IMR-90 (cell line): Measurements from ENCODE around the gene PIP4K2B. TPM values are rescaled to one million over a fixed set of nuclear protein-coding genes. Genes with fewer than 3 reads are reported as not detected.

Experiments used
- ATAC-seq: fragments of 200-7000 bp; cut with Tn5 transposase; 2 replicates; pipeline ENCODE4 v1.9.1; 2020; ENCODE audit warnings: low read depth, mild to moderate bottlenecking, moderate library complexity
- BruUV-seq: library from RNA; stranded (reverse); fragments of 400-500 nt; replicated peaks from 2 replicates; lab custom pipeline; 2021; lab: Mats Ljungman, UMichigan
- CTCF ChIA-PET: fragments of 300-600 bp; formaldehyde crosslinking; extraction: SDS; loops from one replicate; lab custom pipeline; 2021; ENCODE audit warnings: antibody characterized with exemption; lab: Yijun Ruan, JAX
- POLR2A ChIA-PET: fragments of 300-600 bp; sonication (Branson Sonifier 250); formaldehyde crosslinking; loops from one replicate; lab custom pipeline; 2022; ENCODE audit warnings: antibody characterized with exemption; ENCODE audit not compliant: unreplicated experiment; lab: Charles Lee
- DNase-seq: peaks from one replicate; pipeline ENCODE4 v3.0.0; 2013
- H2AFZ ChIP-seq: replicated peaks from 2 replicates; pipeline ENCODE3; 2013; ENCODE audit warnings: low read length, mild to moderate bottlenecking; ENCODE audit not compliant: poor library complexity
- H2AK5ac ChIP-seq: 2 replicates; pipeline ENCODE4 v1.6.1; 2013; ENCODE audit warnings: low read depth, low read length, inconsistent platforms
- H2AK9ac ChIP-seq: replicated peaks from 2 replicates; pipeline ENCODE3; 2013; ENCODE audit warnings: mild to moderate bottlenecking, low read depth, low read length, moderate library complexity; ENCODE audit not compliant: poor library complexity
- H2BK120ac ChIP-seq: 2 replicates; pipeline ENCODE4 v1.6.1; 2013; ENCODE audit warnings: low read depth, low read length, inconsistent platforms
- H2BK15ac ChIP-seq: 3 replicates; pipeline ENCODE4 v1.6.1; 2013; ENCODE audit warnings: low read depth, low read length, inconsistent platforms
- H2BK20ac ChIP-seq: 2 replicates; pipeline ENCODE4 v1.6.1; 2013; ENCODE audit warnings: low read depth, mild to moderate bottlenecking, inconsistent platforms, low read length, moderate library complexity
- H2BK5ac ChIP-seq: 2 replicates; pipeline ENCODE4 v1.6.1; 2013; ENCODE audit warnings: mild to moderate bottlenecking, low read depth, low read length, inconsistent platforms; ENCODE audit not compliant: poor library complexity, severe bottlenecking
- H3K14ac ChIP-seq: replicated peaks from 2 replicates; pipeline ENCODE4 v1.6.1; 2013; ENCODE audit warnings: low read depth, low read length, inconsistent platforms
- H3K18ac ChIP-seq: 2 replicates; pipeline ENCODE4 v1.6.1; 2013; ENCODE audit warnings: low read depth, low read length, control low read depth
- H3K23ac ChIP-seq: 2 replicates; pipeline ENCODE4 v1.6.1; 2013; ENCODE audit warnings: low read depth, low read length, inconsistent platforms
- H3K27ac ChIP-seq: 2 replicates; pipeline ENCODE4 v1.5.1; 2013; ENCODE audit warnings: mild to moderate bottlenecking, control low read depth, low read length; ENCODE audit not compliant: insufficient read depth
- H3K27me3 ChIP-seq: 2 replicates; pipeline ENCODE4 v1.6.1; 2013; ENCODE audit warnings: low read length; ENCODE audit not compliant: control insufficient read depth, insufficient read depth
- H3K36me3 ChIP-seq: 2 replicates; pipeline ENCODE4 v1.6.1; 2013; ENCODE audit warnings: low read length, mixed read lengths; ENCODE audit not compliant: control insufficient read depth, insufficient read depth
- H3K4ac ChIP-seq: 2 replicates; pipeline ENCODE4 v1.6.1; 2013; ENCODE audit warnings: low read depth, low read length, inconsistent platforms
- H3K4me1 ChIP-seq: 2 replicates; pipeline ENCODE4 v1.6.1; 2013; ENCODE audit warnings: low read length, mixed read lengths; ENCODE audit not compliant: control insufficient read depth, insufficient read depth
- H3K4me2 ChIP-seq: 2 replicates; pipeline ENCODE4 v1.6.1; 2013; ENCODE audit warnings: low read depth, mild to moderate bottlenecking, control low read depth, low read length, moderate library complexity
- H3K4me3 ChIP-seq: 2 replicates; pipeline ENCODE4 v1.5.1; 2013; ENCODE audit warnings: low read depth, mild to moderate bottlenecking, control low read depth, low read length, moderate library complexity; ENCODE audit not compliant: insufficient read depth
- H3K56ac ChIP-seq: 2 replicates; pipeline ENCODE4 v1.6.1; 2013; ENCODE audit warnings: low read length, inconsistent platforms; ENCODE audit not compliant: insufficient read depth; ENCODE audit errors: extremely low read depth
- H3K79me1 ChIP-seq, 2 experiments: 2 replicates each; pipeline ENCODE4 v1.6.1; 2013; ENCODE audit warnings: low read length in 2 of 2, inconsistent platforms in 1 of 2, low read depth in 1 of 2
- H3K9ac ChIP-seq: 2 replicates; pipeline ENCODE4 v1.6.1; 2013; ENCODE audit warnings: low read depth, low read length, control low read depth
- H3K9me1 ChIP-seq: 2 replicates; pipeline ENCODE4 v1.6.1; 2013; ENCODE audit warnings: low read length, inconsistent platforms; ENCODE audit not compliant: insufficient read depth
- H3K9me3 ChIP-seq: 2 replicates; pipeline ENCODE4 v1.6.1; 2013; ENCODE audit warnings: low read length; ENCODE audit not compliant: control insufficient read depth, insufficient read depth
- H4K20me1 ChIP-seq: 2 replicates; pipeline ENCODE4 v1.6.1; 2013; ENCODE audit warnings: low read length, inconsistent platforms; ENCODE audit not compliant: insufficient read depth
- H4K5ac ChIP-seq: 2 replicates; pipeline ENCODE4 v1.6.1; 2013; ENCODE audit warnings: mild to moderate bottlenecking, low read depth, low read length, control low read depth
- H4K8ac ChIP-seq, 2 experiments: 2 replicates each; pipeline ENCODE4 v1.6.1; 2013; ENCODE audit warnings: low read depth in 2 of 2, low read length in 2 of 2, control low read depth in 1 of 2, inconsistent platforms in 1 of 2
- H4K91ac ChIP-seq: 2 replicates; pipeline ENCODE4 v1.6.1; 2013; ENCODE audit warnings: low read depth, low read length, inconsistent platforms; ENCODE audit not compliant: insufficient read depth
- BHLHE40 ChIP-seq: fragments of 150-350 bp; IDR thresholded peaks from 2 replicates; pipeline ENCODE4 v1.6.1; 2016; ENCODE audit warnings: mild to moderate bottlenecking, low read depth, low read length
- CEBPB ChIP-seq: IDR thresholded peaks from 2 replicates; pipeline ENCODE4 v1.6.1; 2012; ENCODE audit warnings: low read depth, low read length, improper control_type of control experiment
- CHD1 ChIP-seq: IDR thresholded peaks from 2 replicates; pipeline ENCODE4 v1.6.1; 2012; ENCODE audit warnings: low read depth, low read length, improper control_type of control experiment
- CTCF ChIP-seq: conservative IDR thresholded peaks from 2 replicates; pipeline ENCODE4 v1.5.1; 2012; ENCODE audit warnings: mild to moderate bottlenecking, low read depth, low read length, improper control_type of control experiment
- FOS ChIP-seq: fragments of 150-350 bp; IDR thresholded peaks from 2 replicates; pipeline ENCODE4 v1.6.1; 2016; ENCODE audit warnings: low read depth, low read length
- MAFK ChIP-seq: IDR thresholded peaks from 2 replicates; pipeline ENCODE4 v1.6.1; 2012; ENCODE audit warnings: low read depth, low read length, improper control_type of control experiment
- MAZ ChIP-seq: IDR thresholded peaks from 2 replicates; pipeline ENCODE4 v1.6.1; 2012; ENCODE audit warnings: low read depth, mild to moderate bottlenecking, low read length, improper control_type of control experiment, moderate library complexity, borderline replicate concordance
- MXI1 ChIP-seq: IDR thresholded peaks from 2 replicates; pipeline ENCODE4 v1.6.1; 2012; ENCODE audit warnings: low read depth, mild to moderate bottlenecking, low read length, moderate library complexity, borderline replicate concordance
- NFE2L2 ChIP-seq: fragments of 150-350 bp; IDR thresholded peaks from 2 replicates; pipeline ENCODE4 v1.6.1; 2016; ENCODE audit warnings: low read depth, mild to moderate bottlenecking, low read length
- POLR2A ChIP-seq: IDR thresholded peaks from 2 replicates; pipeline ENCODE4 v1.6.1; 2012; ENCODE audit warnings: mild to moderate bottlenecking, low read depth, low read length
- RAD21 ChIP-seq: IDR thresholded peaks from 2 replicates; pipeline ENCODE4 v1.6.1; 2012; ENCODE audit warnings: low read length, improper control_type of control experiment
- RCOR1 ChIP-seq: IDR thresholded peaks from 2 replicates; pipeline ENCODE4 v1.6.1; 2012; ENCODE audit warnings: mild to moderate bottlenecking, low read length, improper control_type of control experiment; ENCODE audit not compliant: insufficient replicate concordance
- RFX5 ChIP-seq: IDR thresholded peaks from 2 replicates; pipeline ENCODE4 v1.8.0; 2012; ENCODE audit warnings: low read depth, mild to moderate bottlenecking, low read length, moderate library complexity
- SMC3 ChIP-seq: fragments of 150-350 bp; IDR thresholded peaks from 2 replicates; pipeline ENCODE4 v1.6.1; 2016; ENCODE audit warnings: low read depth, mild to moderate bottlenecking, antibody characterized with exemption, low read length, moderate library complexity
- USF2 ChIP-seq: fragments of 150-350 bp; IDR thresholded peaks from 2 replicates; pipeline ENCODE4 v1.6.1; 2017; ENCODE audit warnings: mild to moderate bottlenecking, antibody characterized with exemption, low read length, low read depth
- WGBS, 2 experiments: methylation state at CpG; one replicate each; pipeline versions ENCODE4 v1.1.5 to v1.1.7; 2013; ENCODE audit warnings: missing lambda C conversion rate in 2 of 2; ENCODE audit not compliant: insufficient read length in 1 of 2; ENCODE audit errors: extremely low coverage in 2 of 2; 5-methylcytosine and 5-hydroxymethylcytosine counted together
- dilution Hi-C: fragments of 300-500 bp; cut with HindIII; formaldehyde crosslinking; loops from one replicate; pipeline ENCODE4 v1.14.3; 2018; ENCODE audit warnings: low sequenced_read_pairs; ENCODE audit not compliant: unreplicated experiment
- in situ Hi-C: fragments of 300-500 bp; cut with MboI; formaldehyde crosslinking; loops from 3 replicates; pipeline ENCODE4 v1.14.3; 2019; ENCODE audit warnings: low sequenced_read_pairs, inconsistent platforms, mixed read lengths
- intact Hi-C: fragments of 100-400 bp; cut with micrococcal nuclease; formaldehyde crosslinking; loops from 2 replicates; pipeline ENCODE4 v1.10.0; 2022
- polyA plus RNA-seq, 3 experiments: library from polyadenylated mRNA; depleted of rRNA; stranded (reverse); fragments of >200 nt; gene quantifications; 2 replicates each; pipeline ENCODE4 v1.2.3, GENCODE V29; 2012; ENCODE audit warnings: low replicate concordance in 1 of 3
- total RNA-seq: library from RNA; depleted of rRNA; stranded (reverse); fragments of >200 nt; gene quantifications from 2 replicates; pipeline ENCODE4 v1.2.3, GENCODE V29; 2012
- TF ChIP-seq, protein P1 (sequence below): fragments of 150-350 bp; IDR thresholded peaks from 2 replicates; pipeline ENCODE4 v1.6.1; 2016; ENCODE audit warnings: low read depth, mild to moderate bottlenecking, low read length, moderate library complexity, borderline replicate concordance

Gene PIP4K2B
- total and polyA plus RNA-seq, 2 of the 4 experiments (the other 2 are of a cell fraction): 40.0 to 40.2 TPM

GRCh38 chr17:38728290-38728831 is 71.0 kb downstream of the PIP4K2B start:
- Histone ChIP-seq H2BK120ac (no peak overlapping the region), H2AK9ac (peak overlapping the region; percentile 63), H3K36me3 (peaks cover 21% of the 10 kb centered on the region), H3K9me1 (0 out of 2 replicates have a peak, but pooled peaks cover 11% of the 10 kb centered on the region), H4K8ac (no peak overlapping the region), H4K91ac (no peak overlapping the region), H3K9me3 (no peaks in the 10 kb centered on the region), H3K14ac (no peak overlapping the region), H3K56ac (no peak overlapping the region), H3K23ac (no peak overlapping the region), H2BK20ac (no peak overlapping the region), H3K4ac (no peak overlapping the region), H3K27ac (no peak overlapping the region), H3K9ac (no peak overlapping the region), H3K4me3 (no peak overlapping the region), H3K18ac (no peak overlapping the region), H2AFZ (peak overlapping the region; percentile 56), H3K4me2 (no peak overlapping the region), H2BK15ac (no peak overlapping the region), H3K79me1 (peaks cover 11 to 38% of the 10 kb centered on the region in 2 experiments; a peak in 3 of 4 replicates), H2AK5ac (peak overlapping the region; percentile 46; the same call in 1 of the 2 replicates), H2BK5ac (no peak overlapping the region), H3K27me3 (no peaks in the 10 kb centered on the region), H4K20me1 (peaks cover 13% of the 10 kb centered on the region), H4K5ac (no peak overlapping the region), H3K4me1 (peaks cover 12% of the 10 kb centered on the region)
- CTCF ChIA-PET: interaction anchor here (1.1 kb wide), 1 partner anchor 24 kb away, joined by 3 read pairs; no protein-coding TSS in a partner anchor
- dilution Hi-C loops (no loop called here), in situ Hi-C loops (no loop called here), intact Hi-C loops (no loop called here)
- BruUV-seq: no TSS peak
- DNase-seq (no peak), ATAC-seq (no peak)
- TF ChIP-seq RCOR1: no peak
- TF ChIP-seq FOS: no peak
- no peak for TF ChIP-seq SMC3
- TF ChIP-seq CHD1: no peak
- TF ChIP-seq RAD21: no peak
- no peak for TF ChIP-seq MXI1
- TF ChIP-seq POLR2A: no peak
- TF ChIP-seq RFX5: no peak
- TF ChIP-seq MAZ: no peak
- TF ChIP-seq CEBPB: no peak
- no peak for TF ChIP-seq NFE2L2
- no peak for TF ChIP-seq CTCF
- TF ChIP-seq, protein P1, sequence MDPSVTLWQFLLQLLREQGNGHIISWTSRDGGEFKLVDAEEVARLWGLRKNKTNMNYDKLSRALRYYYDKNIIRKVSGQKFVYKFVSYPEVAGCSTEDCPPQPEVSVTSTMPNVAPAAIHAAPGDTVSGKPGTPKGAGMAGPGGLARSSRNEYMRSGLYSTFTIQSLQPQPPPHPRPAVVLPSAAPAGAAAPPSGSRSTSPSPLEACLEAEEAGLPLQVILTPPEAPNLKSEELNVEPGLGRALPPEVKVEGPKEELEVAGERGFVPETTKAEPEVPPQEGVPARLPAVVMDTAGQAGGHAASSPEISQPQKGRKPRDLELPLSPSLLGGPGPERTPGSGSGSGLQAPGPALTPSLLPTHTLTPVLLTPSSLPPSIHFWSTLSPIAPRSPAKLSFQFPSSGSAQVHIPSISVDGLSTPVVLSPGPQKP: no peak
- no peak for TF ChIP-seq MAFK
- no peak for TF ChIP-seq USF2
- TF ChIP-seq BHLHE40: no peak
- POLR2A ChIA-PET: no interaction called here
- WGBS, 2 experiments: 80% methylated on average over 1 of the region's 8 CpGs; no CpG with 5 or more reads in 1 of the 2 experiments
